HCT116 (cell line): Measurements from ENCODE around the gene TICAM1.

Experiments used
- CEBPB ChIP-seq: IDR thresholded peaks from 2 replicates; pipeline ENCODE4 v1.6.1; 2012; ENCODE audit warnings: low read depth
- EZH2phosphoT487 ChIP-seq: fragments of 200-600 bp; IDR thresholded peaks from 2 replicates; pipeline ENCODE4 v1.6.1; 2018; ENCODE audit warnings: antibody characterized with exemption, borderline replicate concordance
- FOSL1 ChIP-seq: IDR thresholded peaks from 2 replicates; pipeline ENCODE4 v1.6.1; 2012; ENCODE audit warnings: low read depth
- POLR2A ChIP-seq: IDR thresholded peaks from 2 replicates; pipeline ENCODE4 v1.7.0; 2011; ENCODE audit warnings: borderline replicate concordance; ENCODE audit not compliant: insufficient read depth, insufficient read length; ENCODE audit errors: extremely low read depth
- SIN3A ChIP-seq: IDR thresholded peaks from 2 replicates; pipeline ENCODE4 v1.6.1; 2012; ENCODE audit warnings: low read depth
- SP1 ChIP-seq: IDR thresholded peaks from 2 replicates; pipeline ENCODE4 v1.6.1; 2012; ENCODE audit warnings: low read depth
- SRF ChIP-seq: IDR thresholded peaks from 2 replicates; pipeline ENCODE4 v1.6.1; 2012; ENCODE audit warnings: low read depth
- ZFX ChIP-seq: fragments of 450-650 bp; IDR thresholded peaks from 2 replicates; pipeline ENCODE4 v1.6.1; 2017
- TF ChIP-seq, protein P1 (sequence below), 3 experiments: fragments of 200-600 bp in 1 of 3; sonication (generic) in 1 of 3; IDR thresholded peaks in 2 of 3; conservative IDR thresholded peaks in 1 of 3; 2 replicates each; pipeline ENCODE4 v1.5.1; 2012 to 2017; ENCODE audit warnings: low read depth in 2 of 3, low read length in 2 of 3, antibody characterized with exemption in 1 of 3, borderline replicate concordance in 1 of 3, control low read depth in 1 of 3, mild to moderate bottlenecking in 1 of 3, mixed read lengths in 1 of 3, mixed run types in 1 of 3, moderate library complexity in 1 of 3; ENCODE audit not compliant: insufficient read depth in 1 of 3
- TF ChIP-seq, protein P2 (sequence below): IDR thresholded peaks from 2 replicates; pipeline ENCODE4 v1.6.1; 2012

DNA sequence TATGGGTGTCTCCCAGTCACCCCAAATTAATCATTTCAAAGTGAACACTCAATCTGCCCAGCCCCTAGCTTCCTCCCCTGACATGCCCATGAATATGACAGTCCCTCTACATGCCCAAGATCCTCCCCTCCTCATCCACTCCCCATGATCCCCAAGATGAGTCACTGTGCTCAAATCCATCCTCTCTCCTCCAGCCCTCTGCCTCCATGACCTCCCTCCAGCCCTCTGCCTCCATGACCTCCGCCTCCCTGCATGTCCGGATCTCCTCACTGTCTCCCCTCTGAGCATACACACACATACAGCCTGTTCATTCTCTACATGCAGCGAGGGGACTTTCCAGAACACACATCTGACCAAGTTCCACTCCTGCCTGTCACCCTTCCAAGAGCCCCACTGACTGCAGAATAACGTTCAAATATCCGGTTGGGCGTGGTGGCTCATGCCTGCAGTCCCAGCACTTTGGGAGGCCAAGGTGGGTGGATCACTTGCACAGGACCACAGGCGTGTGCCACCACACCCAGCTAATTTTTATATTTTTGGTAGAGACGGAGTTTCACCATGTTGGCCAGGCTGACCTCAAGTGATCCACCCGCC is 58.4 kb downstream of the TICAM1 start:
- TF ChIP-seq SIN3A = no peak
- no peak for TF ChIP-seq SRF
- no peak for TF ChIP-seq POLR2A
- TF ChIP-seq EZH2phosphoT487 = no peak
- TF ChIP-seq, protein P1, sequence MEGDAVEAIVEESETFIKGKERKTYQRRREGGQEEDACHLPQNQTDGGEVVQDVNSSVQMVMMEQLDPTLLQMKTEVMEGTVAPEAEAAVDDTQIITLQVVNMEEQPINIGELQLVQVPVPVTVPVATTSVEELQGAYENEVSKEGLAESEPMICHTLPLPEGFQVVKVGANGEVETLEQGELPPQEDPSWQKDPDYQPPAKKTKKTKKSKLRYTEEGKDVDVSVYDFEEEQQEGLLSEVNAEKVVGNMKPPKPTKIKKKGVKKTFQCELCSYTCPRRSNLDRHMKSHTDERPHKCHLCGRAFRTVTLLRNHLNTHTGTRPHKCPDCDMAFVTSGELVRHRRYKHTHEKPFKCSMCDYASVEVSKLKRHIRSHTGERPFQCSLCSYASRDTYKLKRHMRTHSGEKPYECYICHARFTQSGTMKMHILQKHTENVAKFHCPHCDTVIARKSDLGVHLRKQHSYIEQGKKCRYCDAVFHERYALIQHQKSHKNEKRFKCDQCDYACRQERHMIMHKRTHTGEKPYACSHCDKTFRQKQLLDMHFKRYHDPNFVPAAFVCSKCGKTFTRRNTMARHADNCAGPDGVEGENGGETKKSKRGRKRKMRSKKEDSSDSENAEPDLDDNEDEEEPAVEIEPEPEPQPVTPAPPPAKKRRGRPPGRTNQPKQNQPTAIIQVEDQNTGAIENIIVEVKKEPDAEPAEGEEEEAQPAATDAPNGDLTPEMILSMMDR (IDR thresholded peaks at IDR 0.05 in 2 of 3, conservative IDR thresholded peaks at IDR 0.05 in 1 of 3; ENCODE audit: borderline replicate concordance in 1 of 3, insufficient read depth in 1 of 3, low read depth in 2 of 3, low read length in 2 of 3) = no peak
- no peak for TF ChIP-seq CEBPB
- TF ChIP-seq FOSL1 = no peak
- TF ChIP-seq, protein P2, sequence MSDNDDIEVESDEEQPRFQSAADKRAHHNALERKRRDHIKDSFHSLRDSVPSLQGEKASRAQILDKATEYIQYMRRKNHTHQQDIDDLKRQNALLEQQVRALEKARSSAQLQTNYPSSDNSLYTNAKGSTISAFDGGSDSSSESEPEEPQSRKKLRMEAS = no peak
- TF ChIP-seq ZFX = no peak
- no peak for TF ChIP-seq SP1
